ENCODE measurements around the gene ACOXL. TPM values are rescaled to one million over a fixed set of nuclear protein-coding genes. Genes with fewer than 3 reads are reported as not detected.

The ACOXL gene
- total and polyA plus RNA-seq, 9 of the 15 experiments (the other 6 are each of a cell fraction or from before 2014, with no cell fraction given): 0.31 to 0.56 TPM; not detected in 7

GRCh38 chr2:110978756-110979470 is 246.5 kb downstream of the ACOXL start (continued):
- TF ChIP-seq ZBTB40 (IDR thresholded peaks at IDR 0.05) (no peak), ZBTB40 (CRISPR knock-in tag; IDR thresholded peaks at IDR 0.05) (no peak)

Data from K562 (cell line).